ENCODE results near the gene MILR1.

GRCh38 chr17:64459284-64459747 is 10.4 kb downstream of the MILR1 start:
- TF ChIP-seq CTCF (IDR thresholded peaks at IDR 0.05) (no peak), POLR2A (IDR thresholded peaks at IDR 0.05) (no peak)

Measured in thyroid gland (tissue), 4 donors.